SK-N-SH (cell line): ENCODE measurements around the gene MAPK11. TPM values are rescaled to one million over a fixed set of nuclear protein-coding genes. Genes with fewer than 3 reads are reported as not detected.

Source experiments
- CTCF ChIA-PET: fragments of 300-600, 350-600 bp; formaldehyde crosslinking; extraction: SDS; loops from one replicate; lab custom pipeline; 2021; lab: Yijun Ruan, JAX
- POLR2A ChIA-PET: fragments of 350-600 bp; sonication (Branson Sonifier 250); formaldehyde crosslinking; extraction: SDS; loops from one replicate; lab custom pipeline; 2020; ENCODE audit warnings: antibody characterized with exemption, inconsistent platforms; lab: Yijun Ruan, JAX
- DNase-seq: peaks from one replicate; pipeline ENCODE4 v3.0.0; 2012
- H2AFZ ChIP-seq: fragments of 200-600 bp; sonication (generic); 2 replicates; pipeline ENCODE4 v1.8.1; 2016; ENCODE audit warnings: antibody characterized with exemption, mild to moderate bottlenecking, low read depth
- H3F3A ChIP-seq: fragments of 200-600 bp; sonication (generic); replicated peaks from 2 replicates; pipeline ENCODE3; 2016; ENCODE audit warnings: antibody characterized with exemption, mild to moderate bottlenecking; ENCODE audit not compliant: insufficient read depth
- H3K27ac ChIP-seq, 2 experiments: fragments of 200-500 bp in 1 of 2; fragments of 200-600 bp in 1 of 2; sonication (Bioruptor generic) in 1 of 2; sonication (generic), shearing (Covaris generic) in 1 of 2; 2 replicates each; pipeline versions ENCODE4 v1.5.1 to v1.6.1; 2014 to 2016; ENCODE audit warnings: low read depth in 2 of 2, inconsistent platforms in 1 of 2, low read length in 1 of 2, mild to moderate bottlenecking in 1 of 2, mixed read lengths in 1 of 2
- H3K27me3 ChIP-seq: fragments of 200-600 bp; sonication (generic), shearing (Covaris generic); 2 replicates; pipeline ENCODE4 v1.6.1; 2016; ENCODE audit warnings: mixed run types; ENCODE audit not compliant: insufficient read depth
- H3K36me3 ChIP-seq, 2 experiments: fragments of 200-500 bp in 1 of 2; fragments of 200-600 bp in 1 of 2; sonication (Bioruptor generic) in 1 of 2; sonication (generic) in 1 of 2; replicated peaks in 1 of 2; 2 replicates each; pipeline versions ENCODE3 to v1.5.1; 2014 to 2016; ENCODE audit warnings: low read length in 1 of 2, mild to moderate bottlenecking in 1 of 2; ENCODE audit not compliant: insufficient read depth in 2 of 2, control insufficient read depth in 1 of 2
- H3K4me1 ChIP-seq, 2 experiments: fragments of 200-500 bp in 1 of 2; fragments of 200-600 bp in 1 of 2; sonication (Bioruptor generic) in 1 of 2; sonication (generic), shearing (Covaris generic) in 1 of 2; 2 replicates each; pipeline versions ENCODE4 v1.5.1 to v1.6.1; 2014 to 2016; ENCODE audit warnings: low read depth in 1 of 2, low read length in 1 of 2, mixed run types in 1 of 2; ENCODE audit not compliant: insufficient read depth in 2 of 2, control insufficient read depth in 1 of 2
- H3K4me2 ChIP-seq: fragments of 200-600 bp; sonication (generic), shearing (Covaris generic); 2 replicates; pipeline ENCODE4 v1.6.1; 2017; ENCODE audit warnings: mixed run types
- H3K4me3 ChIP-seq, 2 experiments: fragments of 200-500 bp in 1 of 2; fragments of 200-600 bp in 1 of 2; sonication (Bioruptor generic) in 1 of 2; sonication (generic), shearing (Covaris generic) in 1 of 2; 2 replicates each; pipeline versions ENCODE4 v1.5.1 to v1.8.1; 2014 to 2016; ENCODE audit warnings: low read depth in 2 of 2, inconsistent platforms in 1 of 2, low read length in 1 of 2, mild to moderate bottlenecking in 1 of 2, mixed read lengths in 1 of 2, moderate library complexity in 1 of 2
- H3K79me2 ChIP-seq: fragments of 200-600 bp; sonication (generic); 2 replicates; pipeline ENCODE4 v1.8.1; 2017; ENCODE audit warnings: mild to moderate bottlenecking; ENCODE audit not compliant: insufficient read depth
- H3K9ac ChIP-seq: fragments of 200-600 bp; sonication (generic); 2 replicates; pipeline ENCODE4 v1.6.1; 2017; ENCODE audit warnings: mixed run types
- H3K9me2 ChIP-seq: fragments of 200-600 bp; sonication (generic); 2 replicates; pipeline ENCODE4 v1.6.1; 2017; ENCODE audit warnings: mixed run types
- H3K9me3 ChIP-seq: fragments of 200-600 bp; sonication (generic); 2 replicates; pipeline ENCODE4 v1.6.1; 2017; ENCODE audit warnings: mixed run types, mild to moderate bottlenecking, moderate library complexity
- H4K20me1 ChIP-seq: fragments of 200-600 bp; sonication (generic); 2 replicates; pipeline ENCODE4 v1.6.1; 2017; ENCODE audit warnings: mild to moderate bottlenecking, mixed run types; ENCODE audit not compliant: insufficient read depth
- CHD2 ChIP-seq: fragments of 150-350 bp; IDR thresholded peaks from 2 replicates; pipeline ENCODE4 v1.6.1; 2018; ENCODE audit warnings: low read length; ENCODE audit not compliant: partially characterized antibody
- EZH2phosphoT487 ChIP-seq: fragments of 200-600 bp; sonication (generic); IDR thresholded peaks from 2 replicates; pipeline ENCODE4 v1.6.1; 2017; ENCODE audit warnings: low read depth, mixed run types, mild to moderate bottlenecking, antibody characterized with exemption, moderate library complexity, borderline replicate concordance
- FOSL2 ChIP-seq: IDR thresholded peaks from 2 replicates; pipeline ENCODE4 v1.4.0; 2012; ENCODE audit warnings: low read depth, mild to moderate bottlenecking, moderate library complexity, borderline replicate concordance
- FOXM1 ChIP-seq: IDR thresholded peaks from 2 replicates; pipeline ENCODE4 v1.4.0; 2012; ENCODE audit warnings: low read depth, mild to moderate bottlenecking
- GABPA ChIP-seq: IDR thresholded peaks from 2 replicates; pipeline ENCODE4 v1.4.0; 2012; ENCODE audit warnings: low read depth, mild to moderate bottlenecking
- GATA2 ChIP-seq: sonication (generic); formaldehyde crosslinking; IDR thresholded peaks from 2 replicates; pipeline ENCODE4 v1.5.0; 2020; ENCODE audit warnings: mild to moderate bottlenecking, missing genetic modification reagents
- MXI1 ChIP-seq: IDR thresholded peaks from 2 replicates; pipeline ENCODE4 v1.6.1; 2012; ENCODE audit warnings: mild to moderate bottlenecking, low read depth, low read length, improper control_type of control experiment
- NFIC ChIP-seq: IDR thresholded peaks from 2 replicates; pipeline ENCODE4 v1.4.0; 2012; ENCODE audit warnings: borderline replicate concordance
- NRF1 ChIP-seq: IDR thresholded peaks from 2 replicates; pipeline ENCODE4 v1.6.1; 2012; ENCODE audit warnings: low read depth, mild to moderate bottlenecking, low read length
- PBX3 ChIP-seq: IDR thresholded peaks from 2 replicates; pipeline ENCODE4; 2012
- POLR2AphosphoS5 ChIP-seq: IDR thresholded peaks from 2 replicates; pipeline ENCODE4 v1.6.1; 2012; ENCODE audit warnings: low read depth, low read length
- RCOR1 ChIP-seq: fragments of 150-350 bp; IDR thresholded peaks from 2 replicates; pipeline ENCODE4 v1.6.1; 2017; ENCODE audit warnings: antibody characterized with exemption, low read length
- RXRA ChIP-seq: IDR thresholded peaks from 2 replicates; pipeline ENCODE4 v1.4.0; 2012; ENCODE audit warnings: low read depth, mild to moderate bottlenecking, borderline replicate concordance
- SMC3 ChIP-seq: IDR thresholded peaks from 2 replicates; pipeline ENCODE4 v1.6.1; 2012; ENCODE audit warnings: low read depth, low read length, improper control_type of control experiment
- TAF1 ChIP-seq: IDR thresholded peaks from 2 replicates; pipeline ENCODE4 v1.6.1; 2012; ENCODE audit warnings: low read depth, mild to moderate bottlenecking, low read length, moderate library complexity, borderline replicate concordance
- TEAD4 ChIP-seq: IDR thresholded peaks from 2 replicates; pipeline ENCODE4 v1.4.0; 2012; ENCODE audit warnings: mild to moderate bottlenecking, borderline replicate concordance; ENCODE audit not compliant: insufficient read depth
- WGBS: methylation state at CpG from one replicate; pipeline ENCODE4 v1.1.6; 2017; ENCODE audit warnings: low lambda C conversion rate; 5-methylcytosine and 5-hydroxymethylcytosine counted together
- polyA plus RNA-seq, 3 experiments: library from polyadenylated mRNA; depleted of rRNA; stranded (reverse); fragments of >200 nt; gene quantifications; 2 replicates each; pipeline ENCODE4 v1.2.3, GENCODE V29; 2012
- TF ChIP-seq, protein P1 (sequence below): fragments of 150-350 bp; IDR thresholded peaks from 2 replicates; pipeline ENCODE4 v1.6.1; 2017; ENCODE audit warnings: antibody characterized with exemption, low read length, low read depth, borderline replicate concordance
- TF ChIP-seq, protein P2 (sequence below): IDR thresholded peaks from 2 replicates; pipeline ENCODE4 v1.4.0; 2012; ENCODE audit warnings: low read depth, borderline replicate concordance
- TF ChIP-seq, protein P3 (sequence below): fragments of 150-350 bp; IDR thresholded peaks from 2 replicates; pipeline ENCODE4 v1.6.1; 2016; ENCODE audit warnings: mild to moderate bottlenecking, low read depth, low read length
- TF ChIP-seq, protein P4 (sequence below): IDR thresholded peaks from 2 replicates; pipeline ENCODE4 v1.4.0; 2012; ENCODE audit warnings: low read depth

The MAPK11 gene
- polyA plus RNA-seq, 1 of the 3 experiments (the other 2 are of a cell fraction): 36.0 TPM

- CTCF ChIA-PET: no interaction called here
- TF ChIP-seq PBX3: no peak
- TF ChIP-seq EZH2phosphoT487: no peak
- TF ChIP-seq, protein P1, sequence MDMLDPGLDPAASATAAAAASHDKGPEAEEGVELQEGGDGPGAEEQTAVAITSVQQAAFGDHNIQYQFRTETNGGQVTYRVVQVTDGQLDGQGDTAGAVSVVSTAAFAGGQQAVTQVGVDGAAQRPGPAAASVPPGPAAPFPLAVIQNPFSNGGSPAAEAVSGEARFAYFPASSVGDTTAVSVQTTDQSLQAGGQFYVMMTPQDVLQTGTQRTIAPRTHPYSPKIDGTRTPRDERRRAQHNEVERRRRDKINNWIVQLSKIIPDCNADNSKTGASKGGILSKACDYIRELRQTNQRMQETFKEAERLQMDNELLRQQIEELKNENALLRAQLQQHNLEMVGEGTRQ: no peak
- TF ChIP-seq GABPA: no peak
- TF ChIP-seq, protein P2, sequence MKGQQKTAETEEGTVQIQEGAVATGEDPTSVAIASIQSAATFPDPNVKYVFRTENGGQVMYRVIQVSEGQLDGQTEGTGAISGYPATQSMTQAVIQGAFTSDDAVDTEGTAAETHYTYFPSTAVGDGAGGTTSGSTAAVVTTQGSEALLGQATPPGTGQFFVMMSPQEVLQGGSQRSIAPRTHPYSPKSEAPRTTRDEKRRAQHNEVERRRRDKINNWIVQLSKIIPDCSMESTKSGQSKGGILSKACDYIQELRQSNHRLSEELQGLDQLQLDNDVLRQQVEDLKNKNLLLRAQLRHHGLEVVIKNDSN: no peak
- no peak for TF ChIP-seq RXRA
- TF ChIP-seq POLR2AphosphoS5: no peak
- TF ChIP-seq TAF1: no peak
- TF ChIP-seq GATA2: no peak
- no peak for TF ChIP-seq MXI1
- no peak for TF ChIP-seq CHD2
- TF ChIP-seq FOSL2: no peak
- TF ChIP-seq NFIC: no peak
- TF ChIP-seq, all 33 proteins: peak for 0
These were observed 40.8 kb downstream of the MAPK11 start for GRCh38 chr22:50229370-50229769.

DNA sequence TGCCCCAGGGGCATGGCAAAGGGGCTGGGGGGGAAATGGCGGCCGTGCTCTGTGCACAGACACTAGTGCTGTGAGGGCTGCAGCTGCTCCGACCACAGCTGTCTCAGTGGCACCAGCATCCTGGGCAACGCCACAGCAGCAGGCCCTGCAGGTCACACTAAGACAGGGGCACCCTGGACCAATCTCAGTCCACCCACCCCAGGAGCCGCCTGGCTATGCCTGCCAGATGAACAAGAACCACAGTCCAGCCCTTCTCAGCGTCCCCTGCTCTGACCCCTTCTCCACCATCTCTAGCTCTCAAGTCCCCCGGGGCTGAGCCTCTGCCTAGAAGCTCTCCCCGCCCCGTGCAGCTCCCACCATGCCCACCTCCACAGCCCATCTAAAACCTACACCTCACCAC is 41.8 kb downstream of the MAPK11 start:
- Histone ChIP-seq H3K36me3 (peaks cover 0 to 24% of the 10 kb centered on the region in 2 experiments), H3K27me3 (no peaks in the 10 kb centered on the region), H3K9me2 (no peaks in the 10 kb centered on the region), H4K20me1 (no peaks in the 10 kb centered on the region), H3K79me2 (peaks cover 11% of the 10 kb centered on the region; the same call in 1 of the 2 replicates), H3K4me2 (no peak overlapping the region), H3F3A (no peaks in the 10 kb centered on the region), H3K9ac (no peak overlapping the region), H3K4me3 (no peak overlapping the region), H3K4me1 (no peaks in the 10 kb centered on the region), H3K9me3 (no peaks in the 10 kb centered on the region), H3K27ac (no peak overlapping the region), H2AFZ (no peak overlapping the region)
- POLR2A ChIA-PET: no interaction called here
- no peak for DNase-seq
- CTCF ChIA-PET: interaction anchor here (1.0 to 2.1 kb wide), 4 partner anchors 9 to 172 kb away, joined by 3 to 13 read pairs (median 4); no protein-coding TSS in a partner anchor
- 97% methylated on average over 9 of the region's 9 CpGs for WGBS
- TF ChIP-seq, protein P3, sequence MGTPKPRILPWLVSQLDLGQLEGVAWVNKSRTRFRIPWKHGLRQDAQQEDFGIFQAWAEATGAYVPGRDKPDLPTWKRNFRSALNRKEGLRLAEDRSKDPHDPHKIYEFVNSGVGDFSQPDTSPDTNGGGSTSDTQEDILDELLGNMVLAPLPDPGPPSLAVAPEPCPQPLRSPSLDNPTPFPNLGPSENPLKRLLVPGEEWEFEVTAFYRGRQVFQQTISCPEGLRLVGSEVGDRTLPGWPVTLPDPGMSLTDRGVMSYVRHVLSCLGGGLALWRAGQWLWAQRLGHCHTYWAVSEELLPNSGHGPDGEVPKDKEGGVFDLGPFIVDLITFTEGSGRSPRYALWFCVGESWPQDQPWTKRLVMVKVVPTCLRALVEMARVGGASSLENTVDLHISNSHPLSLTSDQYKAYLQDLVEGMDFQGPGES: no peak
- TF ChIP-seq NFIC (no peak), NRF1 (no peak), SMC3 (no peak), MXI1 (no peak), FOXM1 (no peak), RCOR1 (no peak), PBX3 (no peak), TEAD4 (no peak), RXRA (no peak), GATA2 (no peak)
- TF ChIP-seq, protein P4, sequence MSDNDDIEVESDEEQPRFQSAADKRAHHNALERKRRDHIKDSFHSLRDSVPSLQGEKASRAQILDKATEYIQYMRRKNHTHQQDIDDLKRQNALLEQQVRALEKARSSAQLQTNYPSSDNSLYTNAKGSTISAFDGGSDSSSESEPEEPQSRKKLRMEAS: no peak
- TF ChIP-seq, protein P2: no peak

More at GRCh38 chr22:50229370-50229769, 40.8 kb downstream of the MAPK11 start:
- H3K4me2 ChIP-seq: no peak overlapping the region
- H4K20me1 ChIP-seq: peaks cover 7% of the 10 kb centered on the region; the same call in 1 of the 2 replicates
- no peak overlapping the region for H3K4me3 ChIP-seq
- no peak overlapping the region for H3K9ac ChIP-seq
- no peaks in the 10 kb centered on the region for H3K27me3 ChIP-seq
- peaks cover 11% of the 10 kb centered on the region; the same call in 1 of the 2 replicates for H3K79me2 ChIP-seq
- H3K4me1 ChIP-seq: no peaks in the 10 kb centered on the region
- no peak overlapping the region for H3K27ac ChIP-seq
- DNase-seq: no peak
- no peak overlapping the region for H2AFZ ChIP-seq
- POLR2A ChIA-PET: no interaction called here
- 85% methylated on average over 4 of the region's 16 CpGs for WGBS
- H3K36me3 ChIP-seq: peaks cover 0 to 17% of the 10 kb centered on the region in 2 experiments
- no peaks in the 10 kb centered on the region for H3K9me3 ChIP-seq
- H3F3A ChIP-seq: no peaks in the 10 kb centered on the region
- no peaks in the 10 kb centered on the region for H3K9me2 ChIP-seq
